Left renal pelvis (tissue), 4 donors: Measurements from ENCODE around the gene MDFI. TPM values are rescaled to one million over a fixed set of nuclear protein-coding genes. Genes with fewer than 3 reads are reported as not detected.

Experiments used
- DNase-seq, 4 donors: peaks; one replicate each; pipeline ENCODE4 v3.0.0-alpha.2; 2013; ENCODE audit warnings: low read depth in 4 of 4, low spot score in 3 of 4
- polyA plus RNA-seq, 4 donors: library from polyadenylated mRNA; unstranded; fragments of 120-200 nt; gene quantifications; one replicate each; pipeline ENCODE4 v1.2.1, GENCODE V29; 2013; ENCODE audit not compliant: insufficient read length in 4 of 4

Gene MDFI
- polyA plus RNA-seq, 4 donors, result 30.5 to 98.0 (median 44.4) TPM

DNA sequence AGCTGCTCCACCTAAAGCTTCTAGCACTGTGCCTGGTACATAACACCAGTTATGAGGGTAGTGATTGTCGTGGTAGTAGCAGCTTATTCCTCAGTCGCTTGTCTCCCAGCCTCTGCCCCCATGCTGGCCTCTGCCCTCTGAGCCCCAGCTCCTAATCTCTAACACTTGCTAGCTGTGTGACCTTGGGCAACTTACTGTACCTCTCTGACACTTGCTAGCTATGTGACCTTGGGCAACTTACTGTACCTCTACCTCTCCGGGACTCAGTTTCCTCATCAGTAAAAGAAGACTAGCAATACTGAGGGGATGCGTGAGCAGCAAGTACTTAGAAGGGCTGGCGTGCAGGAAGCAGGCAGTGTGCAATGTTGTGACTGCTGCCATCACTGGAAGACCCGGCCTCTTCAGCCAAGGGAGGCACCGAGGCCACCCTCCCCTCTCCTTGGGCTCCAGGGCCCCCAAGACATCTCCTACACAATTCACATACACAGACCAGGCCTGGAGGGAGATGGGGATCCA, 9.9 kb downstream of the MDFI start:
- DNase-seq, result no peak

DNA sequence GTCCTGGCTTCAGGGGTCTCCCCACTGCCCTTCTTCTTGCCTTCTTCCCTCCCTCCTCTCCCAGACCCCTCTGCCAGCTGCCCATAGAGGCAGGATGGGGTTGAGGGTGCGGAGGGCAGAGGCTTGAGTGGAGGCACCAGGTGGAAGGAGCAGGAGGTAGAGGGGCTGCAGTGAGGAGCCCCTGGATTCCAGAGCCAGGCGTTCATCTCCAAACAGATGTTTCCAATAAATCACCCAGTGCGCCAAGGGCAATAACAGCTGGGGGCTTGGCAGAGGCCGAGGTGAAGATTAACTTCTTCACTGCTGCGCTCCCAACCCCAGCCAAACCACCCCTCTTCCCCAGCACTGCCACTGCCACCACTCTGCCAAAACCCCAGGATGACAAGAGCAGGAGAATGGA, 10.7 kb downstream of the MDFI start:
- no peak for DNase-seq

DNA sequence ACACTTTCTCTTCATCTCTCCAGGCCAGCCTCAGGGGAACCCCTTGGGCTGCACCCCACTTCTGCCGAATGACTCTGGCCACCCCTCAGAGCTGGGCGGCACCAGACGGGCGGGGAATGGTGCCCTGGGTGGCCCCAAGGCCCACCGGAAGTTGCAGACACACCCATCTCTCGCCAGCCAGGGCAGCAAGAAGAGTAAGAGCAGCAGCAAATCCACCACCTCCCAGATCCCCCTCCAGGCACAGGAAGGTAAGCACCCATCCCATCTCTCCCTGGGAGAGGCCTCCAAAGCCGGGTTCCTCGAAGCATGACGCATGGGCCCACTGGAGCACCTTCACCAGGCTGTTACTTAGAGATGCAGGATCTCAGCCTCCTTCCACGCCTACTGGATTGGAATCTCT, 11.3 kb downstream of the MDFI start:
- no peak for DNase-seq

DNA sequence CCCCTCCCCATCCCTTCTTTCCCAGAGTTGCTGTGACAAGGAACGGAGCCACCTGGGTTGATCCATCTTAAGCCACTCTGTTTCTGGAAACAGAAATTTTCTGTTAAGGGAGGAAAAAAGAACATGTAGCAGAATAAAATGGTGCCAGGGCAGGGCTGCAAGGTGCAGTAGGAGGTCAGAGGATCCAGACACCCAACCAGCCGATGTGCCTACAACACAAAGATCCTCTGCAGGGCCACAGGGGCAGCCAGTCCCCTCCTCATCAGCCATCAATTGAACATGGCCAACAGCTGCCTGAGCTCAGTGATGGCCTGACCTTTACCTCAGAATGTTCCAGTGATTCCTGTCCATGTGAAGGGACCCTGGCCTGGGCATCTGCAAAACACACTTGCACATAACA, 11.9 kb downstream of the MDFI start:
- no peak for DNase-seq

DNA sequence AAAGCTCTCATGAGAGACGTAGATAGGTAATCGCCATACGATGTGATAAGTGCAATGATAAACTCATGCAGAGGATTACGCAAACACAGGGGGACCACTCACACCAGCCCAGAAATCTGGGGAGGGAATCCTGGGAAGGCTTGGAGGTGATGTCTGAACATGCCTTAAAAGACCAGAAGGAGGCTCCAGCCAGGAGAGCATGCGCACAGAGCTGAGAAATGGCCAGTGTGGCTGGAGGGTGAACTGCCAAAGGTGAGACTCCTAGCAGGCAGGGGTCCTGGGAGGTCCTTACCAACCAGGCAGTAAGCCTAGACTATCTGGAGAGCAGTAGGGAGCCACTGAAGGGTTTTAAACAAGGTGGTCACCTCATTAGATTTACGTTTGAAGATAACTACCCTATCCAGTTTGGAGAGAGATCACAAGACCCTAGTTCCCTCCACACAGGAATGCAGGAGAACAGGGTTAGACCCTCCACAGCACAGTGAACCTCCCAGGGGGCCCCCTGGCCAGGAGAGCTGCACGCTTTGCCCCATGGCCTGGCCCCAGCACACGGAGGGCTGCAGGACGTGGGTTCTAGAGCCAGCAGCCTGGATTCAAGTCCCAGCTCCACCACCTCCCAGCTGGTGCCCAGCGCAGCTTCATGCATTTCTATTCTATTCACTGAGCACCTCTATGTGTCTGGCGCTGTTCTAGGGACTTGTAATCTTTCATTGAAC, 13.1 kb downstream of the MDFI start:
- no peak for DNase-seq

DNA sequence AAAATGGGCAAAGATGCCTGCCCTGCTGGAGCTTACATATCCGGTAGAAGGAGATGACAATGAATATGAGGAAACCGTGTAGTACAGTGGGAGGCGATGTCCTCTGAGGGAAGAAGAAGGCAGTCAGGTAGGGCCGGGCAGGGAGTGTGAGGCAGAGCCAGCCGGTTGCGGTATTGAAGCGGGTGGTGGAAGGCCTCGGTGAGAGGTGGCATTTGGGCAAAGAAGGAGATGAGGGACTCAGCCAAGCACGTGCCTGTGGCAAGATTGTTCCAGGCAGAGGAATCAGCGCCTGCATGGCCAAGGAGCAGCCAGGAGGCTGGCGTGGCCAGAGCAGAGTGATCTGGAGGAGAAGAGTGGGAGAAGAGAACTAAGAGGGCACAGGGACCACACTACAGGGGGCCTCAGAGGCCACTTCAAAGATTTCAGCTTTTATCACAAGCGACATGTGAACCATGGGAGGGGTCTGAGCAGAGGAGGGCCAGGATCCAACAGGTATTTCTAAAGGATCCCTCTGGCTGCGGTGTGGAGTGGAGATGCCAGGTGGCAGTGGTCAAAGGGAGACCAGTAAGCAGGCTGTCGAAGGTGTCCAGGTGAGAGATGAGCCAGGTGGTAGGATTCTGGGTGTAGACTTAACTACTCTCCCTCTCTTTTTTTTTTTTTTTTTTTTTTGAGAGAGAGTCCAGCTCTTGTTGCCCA, 13.8 kb downstream of the MDFI start:
- no peak for DNase-seq

DNA sequence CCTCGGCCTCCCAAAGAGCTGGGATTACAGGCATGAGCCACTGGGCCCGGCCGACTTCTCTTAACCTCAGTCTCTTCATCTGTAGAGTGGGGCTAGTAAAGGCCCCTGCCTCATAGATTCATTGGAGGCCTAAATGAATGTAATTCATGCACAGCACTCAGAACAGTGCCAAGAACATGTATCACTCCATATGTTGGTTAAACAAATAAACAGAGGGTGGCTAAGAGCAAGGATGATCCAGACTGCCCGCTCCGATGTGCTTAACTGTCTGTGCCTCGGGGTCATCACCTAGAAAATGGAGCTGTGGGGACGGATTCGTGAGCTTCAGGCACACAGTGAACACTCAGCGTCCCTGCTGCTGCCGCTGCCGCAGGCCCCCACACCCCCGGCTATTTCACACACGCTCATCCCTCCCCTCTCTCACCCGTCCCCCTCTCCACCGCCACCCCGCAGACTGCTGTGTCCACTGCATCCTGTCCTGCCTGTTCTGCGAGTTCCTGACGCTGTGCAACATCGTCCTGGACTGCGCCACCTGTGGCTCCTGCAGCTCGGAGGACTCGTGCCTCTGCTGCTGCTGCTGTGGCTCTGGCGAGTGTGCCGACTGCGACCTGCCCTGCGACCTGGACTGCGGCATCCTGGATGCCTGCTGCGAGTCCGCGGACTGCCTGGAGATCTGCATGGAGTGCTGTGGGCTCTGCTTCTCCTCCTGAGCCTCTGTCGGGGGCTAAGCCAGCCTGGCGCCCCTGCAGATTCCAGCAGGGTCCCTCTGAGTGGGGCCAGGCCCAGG, 14.8 kb downstream of the MDFI start:
- DNase-seq, result no peak

DNA sequence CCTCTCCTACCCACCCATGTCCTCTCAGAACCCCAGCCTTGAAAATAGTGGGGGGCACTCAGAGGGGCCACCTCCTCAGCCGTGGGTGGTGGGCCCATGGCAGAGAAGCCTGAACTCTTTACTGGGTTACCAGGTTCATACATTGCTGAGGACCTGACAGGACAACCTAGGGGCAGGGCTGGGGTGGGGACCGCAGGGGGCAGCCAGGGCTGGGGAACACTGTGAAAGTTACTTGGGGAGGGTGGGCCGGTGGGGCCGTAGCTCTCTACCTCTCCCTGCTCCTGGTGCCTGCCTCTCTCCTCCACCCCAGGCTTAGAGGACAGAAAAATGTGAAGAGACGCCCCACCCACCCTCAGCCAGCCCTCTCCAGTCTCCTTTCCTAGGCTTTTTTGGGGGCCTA, 15.4 kb downstream of the MDFI start:
- no peak for DNase-seq

DNA sequence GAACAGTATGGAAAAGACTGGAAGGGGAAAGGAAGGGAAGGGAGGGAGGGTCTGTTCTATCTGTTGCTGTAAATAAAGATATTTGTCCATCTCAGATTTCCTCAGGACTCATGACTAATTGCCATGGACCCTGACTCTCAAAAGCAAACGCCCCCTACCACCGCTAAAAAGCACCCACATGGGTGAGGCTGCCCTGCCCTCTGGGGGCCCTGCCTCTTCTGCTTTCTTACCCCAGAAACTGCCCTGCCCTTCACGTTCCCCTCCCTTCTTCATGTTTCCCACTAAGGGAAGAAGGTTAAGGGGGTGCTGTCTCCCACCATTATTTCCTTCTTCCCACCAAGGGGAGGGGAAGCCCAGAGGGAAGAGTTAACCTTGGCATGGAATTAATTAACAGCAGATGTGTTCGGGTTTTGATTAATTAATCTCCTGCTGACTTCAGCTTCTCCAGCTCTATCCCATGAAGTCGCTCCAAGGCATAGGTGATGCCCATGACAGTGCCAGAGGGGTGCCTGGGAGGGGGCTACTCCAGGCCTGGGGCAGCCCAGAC, 16.0 kb downstream of the MDFI start:
- no peak for DNase-seq

DNA sequence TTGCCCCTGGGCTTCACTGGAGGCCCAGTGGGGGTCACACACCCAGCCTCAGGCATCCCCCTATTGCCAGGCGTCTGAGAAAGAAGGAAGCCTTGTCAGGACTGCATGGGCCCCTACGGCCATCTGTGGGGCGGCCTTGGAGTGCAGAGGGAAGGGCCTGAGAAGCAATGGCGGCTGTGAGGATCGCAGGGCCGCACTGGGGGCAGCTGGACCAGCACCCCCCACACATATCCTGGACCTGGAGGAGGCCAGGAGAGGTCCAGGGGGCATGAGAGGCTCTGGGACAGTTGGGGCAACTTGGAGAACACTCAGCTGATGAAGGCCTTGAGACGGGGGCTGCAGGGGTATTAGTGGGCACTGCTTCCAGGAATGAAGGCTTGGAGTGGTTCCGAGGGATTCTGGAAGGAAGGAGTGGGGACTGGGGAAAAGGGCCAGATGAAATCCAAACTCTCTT, 16.5 kb downstream of the MDFI start:
- DNase-seq, result no peak

DNA sequence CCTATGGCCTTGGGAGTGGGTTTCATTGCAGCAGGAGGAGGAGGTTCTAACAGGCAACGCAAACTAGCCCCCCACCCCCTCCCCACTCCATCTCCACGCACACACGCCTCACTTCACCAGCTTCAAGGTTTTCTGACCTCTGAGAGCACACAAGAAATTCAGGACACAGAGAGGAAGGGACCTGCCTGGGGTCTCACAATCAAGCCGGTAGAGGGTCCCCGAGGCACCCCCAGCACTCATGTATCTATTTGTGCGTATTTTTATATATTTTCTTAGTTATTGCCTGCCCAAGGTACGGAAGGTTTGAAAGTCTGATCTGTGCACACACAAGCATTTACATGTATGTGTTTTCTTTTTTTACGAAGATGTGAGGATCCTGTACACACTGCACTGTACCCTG, 16.9 kb downstream of the MDFI start:
- DNase-seq, result no peak

DNA sequence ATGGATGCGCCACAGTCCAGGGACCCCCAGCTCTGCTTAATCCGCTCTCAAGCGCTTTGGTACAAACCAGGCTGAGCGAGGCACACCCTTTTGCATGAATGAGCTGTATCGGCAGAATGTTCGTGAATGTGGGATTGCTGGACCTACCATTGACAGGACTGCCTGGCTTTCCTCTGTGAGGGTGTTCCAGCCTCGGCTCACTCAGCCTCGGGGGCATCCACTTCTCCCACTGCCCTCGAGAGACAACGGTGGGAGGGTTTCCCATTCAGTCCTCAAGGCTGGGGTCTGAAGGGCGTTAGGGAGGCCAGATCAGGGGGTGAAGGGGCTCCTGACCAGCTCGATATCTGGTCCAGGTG, 17.4 kb downstream of the MDFI start:
- no peak for DNase-seq

DNA sequence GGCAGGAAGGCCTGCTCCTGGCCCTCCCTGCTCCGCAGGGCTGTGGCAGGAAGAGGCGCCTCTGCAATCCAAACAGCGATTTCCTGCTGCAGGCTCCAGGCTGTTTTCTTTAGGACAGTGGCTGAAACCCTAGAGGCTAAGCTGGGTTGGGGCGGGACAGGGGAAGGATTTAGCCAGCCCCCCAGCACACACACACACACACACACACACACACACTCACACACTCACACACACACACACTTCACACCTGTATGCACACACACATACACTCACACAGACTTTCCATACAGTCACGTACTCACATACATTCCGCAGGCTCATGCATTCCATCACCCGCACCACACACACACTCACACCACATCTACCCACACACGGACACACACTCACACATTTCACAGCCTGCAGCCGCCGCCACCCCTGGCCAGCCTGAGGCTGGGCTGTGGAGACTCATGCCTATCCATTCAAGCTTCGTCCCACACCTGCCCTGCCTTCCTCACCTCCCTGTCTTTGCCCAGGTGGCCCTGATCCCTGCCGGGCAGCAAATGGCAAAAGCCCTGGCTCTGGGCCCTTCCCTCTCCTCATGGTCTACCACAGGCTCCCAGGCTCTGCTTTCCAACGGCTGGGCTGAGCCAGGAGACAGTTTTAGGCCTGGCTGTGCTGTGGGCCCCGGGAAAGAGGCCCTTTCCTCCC, 17.9 kb downstream of the MDFI start:
- no peak for DNase-seq

DNA sequence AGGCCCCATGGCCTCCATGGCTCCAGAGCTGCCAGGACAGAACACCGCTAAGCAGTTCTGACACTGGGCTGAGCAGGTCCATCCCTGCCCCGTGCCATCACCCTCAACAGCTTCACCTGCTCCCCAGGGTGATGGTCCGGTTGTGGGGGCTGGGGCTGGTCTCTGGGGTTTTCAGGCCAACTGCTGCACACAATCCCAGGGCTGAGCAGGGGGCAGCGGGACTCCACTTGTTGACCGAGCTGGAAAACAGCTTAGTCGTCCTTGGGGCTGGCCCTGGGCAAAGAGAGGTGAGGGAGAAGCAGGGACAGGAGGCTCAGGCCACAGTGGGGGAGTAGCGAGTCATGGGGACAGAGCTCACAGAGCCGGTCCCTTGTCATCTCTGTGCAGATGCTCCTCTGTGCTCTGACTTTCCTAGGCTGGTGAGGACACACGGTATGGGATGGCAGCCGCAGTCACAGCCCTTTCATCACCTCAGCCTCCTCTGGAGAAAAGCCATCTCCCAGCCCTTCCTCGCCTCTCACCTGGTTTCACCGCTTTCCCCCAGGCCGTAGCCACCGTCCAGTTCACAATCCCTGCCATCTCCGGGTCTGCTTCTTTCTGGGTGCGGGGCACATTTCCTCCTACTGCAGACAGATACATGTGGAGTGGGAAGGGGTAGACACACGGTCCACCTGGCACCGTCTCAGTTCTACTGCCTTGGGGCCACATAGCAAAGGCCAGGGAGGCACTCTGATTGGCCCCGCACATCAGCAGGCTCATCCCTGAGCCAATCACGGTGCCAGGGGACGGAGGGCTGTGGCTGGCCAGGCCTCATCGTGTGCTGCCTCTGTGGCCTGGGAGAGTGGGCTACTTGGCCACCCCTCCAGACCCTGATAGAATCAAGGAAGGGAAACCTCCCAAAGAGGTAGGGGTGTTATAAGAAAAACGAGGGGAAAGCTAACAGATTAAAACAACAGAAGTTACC, 19.1 kb downstream of the MDFI start:
- DNase-seq, result no peak

DNA sequence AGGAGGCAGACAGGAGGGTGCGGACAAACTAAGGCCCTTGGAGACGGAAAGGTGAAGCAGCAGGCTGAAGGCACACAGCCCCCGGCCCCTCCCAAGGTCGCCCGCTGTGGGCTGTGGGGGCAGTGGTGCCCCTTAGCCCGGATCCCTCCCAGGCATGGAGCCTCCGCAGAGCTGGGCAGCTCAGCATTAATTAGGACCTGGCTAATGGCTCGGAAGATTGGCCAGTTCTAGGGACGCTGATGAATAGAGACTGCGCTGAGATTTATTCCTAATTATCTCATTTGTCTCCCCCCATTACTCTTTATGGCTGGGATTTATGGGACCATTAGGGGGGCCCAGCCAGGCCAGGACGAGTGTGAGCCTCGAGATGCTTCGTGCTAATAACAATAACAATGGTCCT, 20.4 kb downstream of the MDFI start:
- DNase-seq, result no peak

DNA sequence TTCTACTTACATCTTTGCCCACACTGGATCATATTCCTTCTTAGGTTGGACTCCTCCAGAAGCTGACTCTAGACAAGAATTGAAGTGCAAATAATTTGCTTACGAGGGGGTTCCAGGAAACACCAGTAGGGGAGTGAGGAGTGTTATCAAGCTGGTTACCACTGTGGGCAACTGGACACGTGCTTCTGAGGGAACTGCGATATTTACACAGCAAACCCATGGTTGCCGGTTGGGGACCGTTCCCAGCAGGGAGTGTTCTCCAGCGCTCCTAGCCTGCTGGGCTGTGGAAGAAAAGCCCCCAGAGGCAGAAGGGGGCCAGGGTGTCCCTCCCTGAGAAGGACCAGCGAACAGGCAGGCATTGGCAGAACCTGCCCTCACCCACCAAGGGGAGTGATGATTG, 21.7 kb downstream of the MDFI start:
- no peak for DNase-seq

DNA sequence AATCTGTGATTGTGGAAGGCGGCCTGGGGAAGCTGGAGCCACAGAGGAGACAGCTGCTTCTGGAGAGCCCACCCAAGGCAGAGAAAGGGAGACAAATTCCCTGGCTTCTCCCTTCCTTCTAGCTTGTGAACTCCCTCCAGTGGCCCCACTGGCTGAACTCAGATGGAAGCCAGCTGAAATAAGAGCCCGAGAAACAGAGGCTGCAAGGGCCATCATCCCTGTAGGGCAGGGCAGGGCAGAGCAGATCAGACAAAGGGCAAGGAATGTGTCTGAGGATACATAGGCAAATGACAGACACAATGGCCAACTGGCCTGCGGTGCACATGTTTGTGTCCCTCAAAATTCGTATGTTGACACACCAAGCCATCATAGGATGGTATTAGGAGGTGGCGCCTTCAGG, 25.3 kb downstream of the MDFI start:
- no peak for DNase-seq

DNA sequence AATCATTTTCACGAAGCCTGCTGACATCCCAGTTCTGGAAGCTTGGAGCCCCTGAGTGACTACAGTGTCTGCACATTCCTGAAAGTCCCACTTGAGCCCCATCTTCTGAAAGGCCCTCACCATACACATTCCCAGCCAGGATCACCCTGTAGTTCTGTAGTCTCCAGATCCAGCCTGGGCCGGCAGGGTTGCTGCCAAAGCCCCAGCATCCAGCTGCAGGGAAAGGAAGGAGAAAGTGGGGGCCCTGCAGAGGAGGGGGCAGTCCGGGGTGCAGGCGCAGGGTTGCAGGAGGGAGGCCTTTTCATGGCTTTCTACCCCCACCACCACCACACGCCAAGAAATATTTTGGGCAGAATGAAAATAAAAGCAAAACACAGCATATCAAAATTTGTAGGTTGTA, 26.0 kb downstream of the MDFI start:
- no peak for DNase-seq

DNA sequence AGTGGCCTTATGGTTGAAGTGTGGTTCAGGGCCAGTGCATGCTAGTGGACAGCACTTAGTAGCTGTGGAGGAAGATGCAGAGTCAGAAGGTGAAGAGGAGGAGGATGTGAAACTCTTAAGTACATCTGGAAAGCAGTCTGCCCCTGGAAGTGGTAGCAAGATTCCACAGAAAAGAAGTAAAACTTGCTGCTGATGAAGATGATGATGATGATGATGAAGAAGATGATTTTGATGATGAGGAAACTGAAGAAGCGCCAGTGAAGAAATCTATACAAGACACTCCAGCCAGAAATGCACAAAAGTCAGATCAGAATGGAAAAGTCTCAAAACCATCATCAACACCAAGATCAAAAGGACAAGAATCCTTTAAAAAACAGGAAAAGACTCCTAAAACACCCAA, 28.9 kb downstream of the MDFI start:
- DNase-seq, result no peak

DNA sequence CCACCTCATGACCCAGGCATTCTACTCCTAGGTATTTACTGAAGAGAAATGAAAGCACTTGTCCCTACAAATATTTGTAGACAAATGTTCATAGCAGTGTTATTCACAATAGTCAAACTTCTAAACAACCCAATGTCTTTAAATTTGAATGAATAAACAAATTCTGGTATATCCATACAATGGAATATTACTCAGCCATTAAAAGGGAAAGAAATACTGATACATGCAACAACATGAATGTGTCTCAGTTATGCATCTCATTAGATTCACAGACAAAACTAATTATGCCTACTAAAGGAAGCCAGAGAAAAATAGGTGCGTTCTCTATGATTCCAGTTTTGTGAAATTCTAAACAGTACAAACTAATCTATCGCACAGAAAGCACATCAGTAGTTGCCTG, 30.7 kb downstream of the MDFI start:
- DNase-seq, result no peak
